H9 (cell line): ENCODE results near the gene ERC2. TPM values are rescaled to one million over a fixed set of nuclear protein-coding genes. Genes with fewer than 3 reads are reported as not detected.

Source experiments
- DNase-seq: peaks from one replicate; pipeline ENCODE4 v3.0.0-alpha.2; 2017
- H2AFZ ChIP-seq: one replicate; pipeline ENCODE4 v1.6.1; 2013; ENCODE audit warnings: mild to moderate bottlenecking, low read length, control low read depth, moderate library complexity
- H2AK5ac ChIP-seq: 2 replicates; pipeline ENCODE4 v1.6.1; 2013; ENCODE audit warnings: low read length, control low read depth, mixed read lengths; ENCODE audit not compliant: insufficient read length
- H2BK120ac ChIP-seq: one replicate; pipeline ENCODE4 v1.6.1; 2013; ENCODE audit warnings: low read depth, mild to moderate bottlenecking, low read length, control low read depth, inconsistent platforms; ENCODE audit not compliant: poor library complexity, severe bottlenecking
- H2BK12ac ChIP-seq: 2 replicates; pipeline ENCODE4 v1.6.1; 2013; ENCODE audit warnings: low read length, control low read depth, mixed read lengths, low read depth; ENCODE audit not compliant: insufficient read length
- H2BK15ac ChIP-seq: 2 replicates; pipeline ENCODE4 v1.6.1; 2013; ENCODE audit warnings: low read depth, low read length, control low read depth
- H2BK20ac ChIP-seq: one replicate; pipeline ENCODE4 v1.6.1; 2013; ENCODE audit warnings: low read depth, mild to moderate bottlenecking, low read length, control low read depth, inconsistent platforms; ENCODE audit not compliant: poor library complexity, severe bottlenecking
- H2BK5ac ChIP-seq: 2 replicates; pipeline ENCODE4 v1.6.1; 2013; ENCODE audit warnings: low read length, control low read depth, mixed read lengths; ENCODE audit not compliant: insufficient read length
- H3K14ac ChIP-seq: 2 replicates; pipeline ENCODE4 v1.6.1; 2013; ENCODE audit warnings: low read length, control low read depth; ENCODE audit not compliant: insufficient read depth
- H3K18ac ChIP-seq: 2 replicates; pipeline ENCODE4 v1.6.1; 2013; ENCODE audit warnings: low read depth, mild to moderate bottlenecking, mixed read lengths, low read length, control low read depth; ENCODE audit not compliant: insufficient read length
- H3K23ac ChIP-seq: 2 replicates; pipeline ENCODE4 v1.6.1; 2013; ENCODE audit warnings: low read length, control low read depth, mixed read lengths, low read depth; ENCODE audit not compliant: insufficient read length
- H3K23me2 ChIP-seq: 2 replicates; pipeline ENCODE4 v1.6.1; 2013; ENCODE audit warnings: low read depth, mild to moderate bottlenecking, mixed read lengths, low read length, control low read depth; ENCODE audit not compliant: insufficient read length, poor library complexity, severe bottlenecking
- H3K27ac ChIP-seq: 2 replicates; pipeline ENCODE4 v1.5.1; 2013; ENCODE audit warnings: low read length, control low read depth, mixed read lengths, low read depth; ENCODE audit not compliant: insufficient read length
- H3K27me3 ChIP-seq: 2 replicates; pipeline ENCODE4 v1.6.1; 2013; ENCODE audit warnings: low read length, control low read depth, inconsistent platforms; ENCODE audit not compliant: insufficient read depth
- H3K4ac ChIP-seq: 2 replicates; pipeline ENCODE4 v1.6.1; 2013; ENCODE audit warnings: low read depth, mild to moderate bottlenecking, control low read depth, inconsistent platforms, low read length, moderate library complexity
- H3K4me1 ChIP-seq: 2 replicates; pipeline ENCODE4 v1.6.1; 2013; ENCODE audit warnings: low read length, control low read depth, inconsistent platforms; ENCODE audit not compliant: insufficient read depth
- H3K4me2 ChIP-seq: 2 replicates; pipeline ENCODE4 v1.6.1; 2013; ENCODE audit warnings: low read length, control low read depth, mixed read lengths; ENCODE audit not compliant: insufficient read length, insufficient read depth
- H3K56ac ChIP-seq: 2 replicates; pipeline ENCODE4 v1.6.1; 2013; ENCODE audit warnings: low read depth, mild to moderate bottlenecking, mixed read lengths, low read length, control low read depth; ENCODE audit not compliant: insufficient read length
- H3K79me1 ChIP-seq: 2 replicates; pipeline ENCODE4 v1.6.1; 2013; ENCODE audit warnings: low read depth, mild to moderate bottlenecking, moderate library complexity, low read length, control low read depth, inconsistent platforms; ENCODE audit not compliant: insufficient read depth, poor library complexity, severe bottlenecking
- H3K79me2 ChIP-seq: 2 replicates; pipeline ENCODE4 v1.6.1; 2013; ENCODE audit warnings: low read length, control low read depth, inconsistent platforms; ENCODE audit not compliant: insufficient read depth
- H3K9ac ChIP-seq: 2 replicates; pipeline ENCODE4 v1.6.1; 2013; ENCODE audit warnings: low read length, control low read depth, mixed read lengths; ENCODE audit not compliant: insufficient read length; ENCODE audit errors: extremely low read depth
- H3K9me3 ChIP-seq: one replicate; pipeline ENCODE4 v1.6.1; 2013; ENCODE audit warnings: low read depth, low read length, inconsistent platforms; ENCODE audit not compliant: control insufficient read depth
- H3T11ph ChIP-seq: one replicate; pipeline ENCODE4 v1.6.1; 2013; ENCODE audit warnings: mild to moderate bottlenecking, low read length, control low read depth, inconsistent platforms
- H4K20me1 ChIP-seq: one replicate; pipeline ENCODE4 v1.6.1; 2013; ENCODE audit not compliant: control insufficient read depth, insufficient read length, insufficient read depth
- H4K5ac ChIP-seq: 2 replicates; pipeline ENCODE4 v1.6.1; 2013; ENCODE audit warnings: low read depth, mild to moderate bottlenecking, mixed read lengths, low read length, control low read depth; ENCODE audit not compliant: insufficient read length
- H4K8ac ChIP-seq: replicated peaks from 2 replicates; pipeline ENCODE4 v1.6.1; 2013; ENCODE audit warnings: low read length, control low read depth, mixed read lengths, low read depth; ENCODE audit not compliant: insufficient read length
- H4K91ac ChIP-seq: 2 replicates; pipeline ENCODE4 v1.6.1; 2013; ENCODE audit warnings: low read depth, mild to moderate bottlenecking, moderate library complexity, mixed read lengths, low read length, control low read depth; ENCODE audit not compliant: insufficient read length
- H3K27ac Mint-ChIP-seq, 3 experiments: 2 replicates in 2 of 3; 3 replicates in 1 of 3; pipeline ENCODE4 v1.8.0; 2020 to 2021; ENCODE audit warnings: mixed read lengths in 3 of 3, mild to moderate bottlenecking in 1 of 3, moderate library complexity in 1 of 3
- H3K27me3 Mint-ChIP-seq: 2 replicates; pipeline ENCODE4 v1.8.0; 2021; ENCODE audit warnings: low read depth, mild to moderate bottlenecking, moderate library complexity, mixed read lengths
- H3K36me3 Mint-ChIP-seq, 3 experiments: 2 replicates in 2 of 3; 3 replicates in 1 of 3; pipeline ENCODE4 v1.8.0; 2020 to 2021; ENCODE audit warnings: low read depth in 3 of 3, mixed read lengths in 3 of 3; ENCODE audit not compliant: insufficient read depth in 1 of 3
- H3K4me1 Mint-ChIP-seq, 2 experiments: 2 replicates each; pipeline ENCODE4 v1.8.0; 2020; ENCODE audit warnings: mixed read lengths in 2 of 2
- H3K4me3 Mint-ChIP-seq, 2 experiments: 2 replicates in 1 of 2; 3 replicates in 1 of 2; pipeline ENCODE4 v1.8.0; 2020 to 2021; ENCODE audit warnings: mild to moderate bottlenecking in 2 of 2, mixed read lengths in 2 of 2, moderate library complexity in 1 of 2
- H3K9me3 Mint-ChIP-seq, 2 experiments: 2 replicates in 1 of 2; 3 replicates in 1 of 2; pipeline ENCODE4 v1.8.0; 2020; ENCODE audit warnings: mild to moderate bottlenecking in 2 of 2, mixed read lengths in 2 of 2, moderate library complexity in 1 of 2
- WGBS: extraction: QIAGEN DNeasy Blood & Tissue Kit; methylation state at CpG from one replicate; pipeline ENCODE4 v1.1.7; 2013; ENCODE audit warnings: missing lambda C conversion rate, low lambda C conversion rate, mixed read lengths; ENCODE audit not compliant: insufficient read length; ENCODE audit errors: extremely low coverage; 5-methylcytosine and 5-hydroxymethylcytosine counted together
- total RNA-seq: library from RNA; stranded (reverse); gene quantifications from 2 replicates; pipeline ENCODE4 v1.2.1, GENCODE V29; 2021
- TF ChIP-seq, protein P1 (sequence below): fragments of 200-600 bp; sonication (generic); conservative IDR thresholded peaks from 3 replicates; pipeline ENCODE4 v1.8.0; 2021; ENCODE audit warnings: antibody characterized with exemption, mild to moderate bottlenecking

The ERC2 gene
- total RNA-seq, 1 experiment from 2014 or later = 15.4 TPM

- H4K20me1 ChIP-seq = no peaks in the 10 kb centered on the region
Observed at GRCh38 chr3:55682461-55682860, 785.8 kb downstream of the ERC2 start.

More at GRCh38 chr3:55682461-55682860, 785.8 kb downstream of the ERC2 start:
- no peak overlapping the region for H2AFZ ChIP-seq
- H3T11ph ChIP-seq = no peak overlapping the region
- H3K27ac Mint-ChIP-seq = no peak overlapping the region
- H3K36me3 Mint-ChIP-seq = peaks cover 0 to 2% (median 0%) of the 10 kb centered on the region in 3 experiments; a peak in 1 of 7 replicates
- no peaks in the 10 kb centered on the region for H3K27me3 ChIP-seq
- no peak overlapping the region for H3K27ac ChIP-seq
- H3K9me3 Mint-ChIP-seq = no peaks in the 10 kb centered on the region
- H2AK5ac ChIP-seq = no peak overlapping the region
- H3K4me3 Mint-ChIP-seq = no peak overlapping the region
- H3K4me1 ChIP-seq = no peaks in the 10 kb centered on the region
- no peak overlapping the region for H3K14ac ChIP-seq
- no peak overlapping the region for H3K23ac ChIP-seq
- H4K5ac ChIP-seq = no peak overlapping the region
- H3K4ac ChIP-seq = no peak overlapping the region
- TF ChIP-seq, protein P1, sequence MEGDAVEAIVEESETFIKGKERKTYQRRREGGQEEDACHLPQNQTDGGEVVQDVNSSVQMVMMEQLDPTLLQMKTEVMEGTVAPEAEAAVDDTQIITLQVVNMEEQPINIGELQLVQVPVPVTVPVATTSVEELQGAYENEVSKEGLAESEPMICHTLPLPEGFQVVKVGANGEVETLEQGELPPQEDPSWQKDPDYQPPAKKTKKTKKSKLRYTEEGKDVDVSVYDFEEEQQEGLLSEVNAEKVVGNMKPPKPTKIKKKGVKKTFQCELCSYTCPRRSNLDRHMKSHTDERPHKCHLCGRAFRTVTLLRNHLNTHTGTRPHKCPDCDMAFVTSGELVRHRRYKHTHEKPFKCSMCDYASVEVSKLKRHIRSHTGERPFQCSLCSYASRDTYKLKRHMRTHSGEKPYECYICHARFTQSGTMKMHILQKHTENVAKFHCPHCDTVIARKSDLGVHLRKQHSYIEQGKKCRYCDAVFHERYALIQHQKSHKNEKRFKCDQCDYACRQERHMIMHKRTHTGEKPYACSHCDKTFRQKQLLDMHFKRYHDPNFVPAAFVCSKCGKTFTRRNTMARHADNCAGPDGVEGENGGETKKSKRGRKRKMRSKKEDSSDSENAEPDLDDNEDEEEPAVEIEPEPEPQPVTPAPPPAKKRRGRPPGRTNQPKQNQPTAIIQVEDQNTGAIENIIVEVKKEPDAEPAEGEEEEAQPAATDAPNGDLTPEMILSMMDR = no peak
- H3K56ac ChIP-seq = no peak overlapping the region
- no peak overlapping the region for H2BK120ac ChIP-seq
- H3K23me2 ChIP-seq = no peaks in the 10 kb centered on the region
- no peak overlapping the region for H2BK5ac ChIP-seq
- no peaks in the 10 kb centered on the region for H3K79me2 ChIP-seq
- WGBS = no CpG with 5 or more reads among the region's 3 CpGs
- no peak overlapping the region for H2BK20ac ChIP-seq
- H3K18ac ChIP-seq = no peak overlapping the region
- no peak overlapping the region for H2BK15ac ChIP-seq
- no peaks in the 10 kb centered on the region for H3K79me1 ChIP-seq
- H2BK12ac ChIP-seq = no peak overlapping the region
- DNase-seq = no peak
- H3K27me3 Mint-ChIP-seq = no peaks in the 10 kb centered on the region
- H4K8ac ChIP-seq = no peak overlapping the region
- H3K9ac ChIP-seq = no peak overlapping the region
- H3K9me3 ChIP-seq = no peaks in the 10 kb centered on the region
- H3K4me1 Mint-ChIP-seq = peaks cover 4 to 12% of the 10 kb centered on the region in 2 experiments
- H3K4me2 ChIP-seq = no peak overlapping the region
- H4K91ac ChIP-seq = no peak overlapping the region
